AG04449 (cell line): ENCODE results near the gene SPAAR.

Experiments used
- CTCF ChIA-PET: fragments of 350-600 bp; formaldehyde crosslinking; extraction: SDS; loops from one replicate; lab custom pipeline; 2021; ENCODE audit warnings: antibody characterized with exemption; lab: Yijun Ruan, JAX
- POLR2A ChIA-PET: fragments of 400-600, 350-600 bp; formaldehyde crosslinking; extraction: SDS; loops from one replicate; lab custom pipeline; 2020; ENCODE audit warnings: antibody characterized with exemption, inconsistent platforms; lab: Yijun Ruan, JAX
- DNase-seq: peaks from one replicate; pipeline ENCODE4 v3.0.0-alpha.2; 2010; ENCODE audit warnings: low read depth, low spot score
- H3K4me3 ChIP-seq: 2 replicates; pipeline ENCODE4 v1.5.1; 2011; ENCODE audit warnings: low read depth, mild to moderate bottlenecking, control low read depth, low read length
- CTCF ChIP-seq: IDR thresholded peaks from one replicate; pipeline ENCODE4 v1.5.1; 2011; ENCODE audit warnings: mild to moderate bottlenecking, moderate library complexity, low read length, control low read depth, inconsistent platforms; ENCODE audit not compliant: insufficient read depth; ENCODE audit errors: missing control alignments

Gene SPAAR

GRCh38 chr9:35867538-35867937, 41.8 kb upstream of the SPAAR start:
- no peak for TF ChIP-seq CTCF
- H3K4me3 ChIP-seq: no peak overlapping the region
- CTCF ChIA-PET: interaction anchor here (1.5 kb wide), 1 partner anchor 43 kb away, joined by 4 read pairs; no protein-coding TSS in a partner anchor
- POLR2A ChIA-PET: no interaction called here
- DNase-seq: no peak

- ChIA-PET CTCF (interaction anchor here (0.7 to 1.2 kb wide), 3 partner anchors 9 to 13 kb away, joined by 3 to 7 read pairs (median 5); no protein-coding TSS in a partner anchor), POLR2A (no interaction called here)
- H3K4me3 ChIP-seq: no peak overlapping the region
- TF ChIP-seq CTCF: no peak
- no peak for DNase-seq
These were observed 40.4 kb upstream of the SPAAR start for GRCh38 chr9:35868933-35869332.

- TF ChIP-seq CTCF: no peak
- DNase-seq: no peak
- ChIA-PET CTCF (interaction anchor here (0.7 to 3.4 kb wide), 4 partner anchors 8 to 79 kb away, joined by 3 to 33 read pairs (median 6); no protein-coding TSS in a partner anchor), POLR2A (no interaction called here)
- H3K4me3 ChIP-seq: no peak overlapping the region
These were observed 39.6 kb upstream of the SPAAR start for GRCh38 chr9:35869621-35870216.

GRCh38 chr9:35870351-35870923, 38.9 kb upstream of the SPAAR start, which contains the start of gene OR13J1:
Gene OR13J1, minus strand, starts transcription at chr9:35870401. Its CDS starts 0 bp downstream, at chr9:35870401.
- TF ChIP-seq CTCF: no peak
- POLR2A ChIA-PET: no interaction called here
- DNase-seq: no peak
- CTCF ChIA-PET: interaction anchor here (0.9 to 3.4 kb wide), 4 partner anchors 11 to 80 kb away, joined by 3 to 33 read pairs (median 4); no protein-coding TSS in a partner anchor
- H3K4me3 ChIP-seq: no peak within 1 kb of the TSS

GRCh38 chr9:35871545-35871944, 37.7 kb upstream of the SPAAR start:
- H3K4me3 ChIP-seq: no peak overlapping the region
- no peak for DNase-seq
- ChIA-PET POLR2A (no interaction called here), CTCF (interaction anchor here (0.9 to 3.4 kb wide), 6 partner anchors 10 to 81 kb away, joined by 3 to 33 read pairs (median 4); no protein-coding TSS in a partner anchor)
- TF ChIP-seq CTCF: no peak

GRCh38 chr9:35872505-35872904, 36.8 kb upstream of the SPAAR start:
- ChIA-PET CTCF (interaction anchor here (0.9 to 3.4 kb wide), 7 partner anchors 9 to 84 kb away, joined by 3 to 33 read pairs (median 4); no protein-coding TSS in a partner anchor), POLR2A (no interaction called here)
- no peak for TF ChIP-seq CTCF
- no peak overlapping the region for H3K4me3 ChIP-seq
- DNase-seq: no peak
